NB4 (cell line): ENCODE data around the gene ZNF782.
"Not testable (repeated sequence)": the region's sequence is repeated elsewhere in the genome, so short reads cannot be mapped to it uniquely, and the experiment has no call there.

Experiments used
- DNase-seq: peaks from one replicate; pipeline ENCODE4 v3.0.0; 2010; ENCODE audit warnings: low read depth
- H3K4me3 ChIP-seq: one replicate; pipeline ENCODE4 v1.5.1; 2011; ENCODE audit warnings: mild to moderate bottlenecking, low read depth, low read length, moderate library complexity
- CTCF ChIP-seq: IDR thresholded peaks from one replicate; pipeline ENCODE4 v1.5.1; 2012; ENCODE audit warnings: low read depth, low read length
- MAX ChIP-seq: IDR thresholded peaks from 2 replicates; pipeline ENCODE4 v1.6.1; 2011; ENCODE audit warnings: low read depth, low read length
- MYC ChIP-seq: IDR thresholded peaks from 2 replicates; pipeline ENCODE4 v1.6.1; 2011; ENCODE audit warnings: low read depth, low read length
- POLR2A ChIP-seq: IDR thresholded peaks from 2 replicates; pipeline ENCODE4 v1.6.1; 2011; ENCODE audit warnings: mild to moderate bottlenecking; ENCODE audit not compliant: insufficient read length; ENCODE audit errors: extremely low read depth

The ZNF782 gene

GRCh38 chr9:96817973-96818372, 36.3 kb downstream of the ZNF782 start:
- no peak overlapping the region for H3K4me3 ChIP-seq
- no peak for DNase-seq
- TF ChIP-seq POLR2A = no peak

- TF ChIP-seq POLR2A (no peak), MAX (no peak), CTCF (no peak)
- no peak overlapping the region for H3K4me3 ChIP-seq
- DNase-seq = no peak
Measured at GRCh38 chr9:96813607-96814006, 40.7 kb downstream of the ZNF782 start.

GRCh38 chr9:96798959-96799358, 55.4 kb downstream of the ZNF782 start:
- not testable (repeated sequence) for H3K4me3 ChIP-seq

GRCh38 chr9:96784021-96784420, 70.3 kb downstream of the ZNF782 start:
- TF ChIP-seq POLR2A (no peak), MYC (no peak), CTCF (no peak), MAX (no peak)
- DNase-seq = no peak

More at GRCh38 chr9:96798959-96799358, 55.4 kb downstream of the ZNF782 start:
- DNase-seq = not testable (repeated sequence)

GRCh38 chr9:96782235-96782634, 72.1 kb downstream of the ZNF782 start:
- H3K4me3 ChIP-seq = no peak overlapping the region
- TF ChIP-seq POLR2A = no peak
- TF ChIP-seq CTCF = no peak
- TF ChIP-seq MAX = no peak
- TF ChIP-seq MYC = no peak
- DNase-seq = no peak

More at GRCh38 chr9:96784021-96784420, 70.3 kb downstream of the ZNF782 start:
- no peak overlapping the region for H3K4me3 ChIP-seq

- no peak overlapping the region for H3K4me3 ChIP-seq
- DNase-seq = no peak
- TF ChIP-seq MYC (no peak), MAX (no peak), CTCF (no peak), POLR2A (no peak)
Measured at GRCh38 chr9:96781552-96781951, 72.8 kb downstream of the ZNF782 start.

GRCh38 chr9:96779089-96779488, 75.2 kb downstream of the ZNF782 start:
- H3K4me3 ChIP-seq = peak overlapping the region; percentile 39
- peak; percentile 21 for DNase-seq
- no peak for TF ChIP-seq MYC
- no peak for TF ChIP-seq MAX
- no peak for TF ChIP-seq POLR2A
- no peak for TF ChIP-seq CTCF
